Breast epithelium (tissue), 3 donors: ENCODE results near the gene SMIM13.

Experiments
- POLR2A ChIP-seq: fragments of 450-650 bp; IDR thresholded peaks from one replicate; pipeline ENCODE4 v1.6.1; 2016; ENCODE audit warnings: antibody characterized with exemption, mild to moderate bottlenecking, moderate library complexity
- POLR2AphosphoS5 ChIP-seq, 3 donors: sonication (generic); formaldehyde crosslinking; IDR thresholded peaks; one replicate each; pipeline ENCODE4 v1.6.1; 2017; ENCODE audit warnings: antibody characterized with exemption in 3 of 3
- TF ChIP-seq, protein P1 (sequence below), 3 donors: fragments of 450-650 bp; IDR thresholded peaks; one replicate each; pipeline ENCODE4 v1.5.1; 2016 to 2017; ENCODE audit warnings: antibody characterized with exemption in 3 of 3, mild to moderate bottlenecking in 3 of 3, moderate library complexity in 3 of 3

GRCh38 chr6:11177271-11177670 lies 83.6 kb downstream of the SMIM13 start:
- TF ChIP-seq POLR2AphosphoS5 (IDR thresholded peaks at IDR 0.05) (no peak), POLR2A (no peak)
- TF ChIP-seq, protein P1, sequence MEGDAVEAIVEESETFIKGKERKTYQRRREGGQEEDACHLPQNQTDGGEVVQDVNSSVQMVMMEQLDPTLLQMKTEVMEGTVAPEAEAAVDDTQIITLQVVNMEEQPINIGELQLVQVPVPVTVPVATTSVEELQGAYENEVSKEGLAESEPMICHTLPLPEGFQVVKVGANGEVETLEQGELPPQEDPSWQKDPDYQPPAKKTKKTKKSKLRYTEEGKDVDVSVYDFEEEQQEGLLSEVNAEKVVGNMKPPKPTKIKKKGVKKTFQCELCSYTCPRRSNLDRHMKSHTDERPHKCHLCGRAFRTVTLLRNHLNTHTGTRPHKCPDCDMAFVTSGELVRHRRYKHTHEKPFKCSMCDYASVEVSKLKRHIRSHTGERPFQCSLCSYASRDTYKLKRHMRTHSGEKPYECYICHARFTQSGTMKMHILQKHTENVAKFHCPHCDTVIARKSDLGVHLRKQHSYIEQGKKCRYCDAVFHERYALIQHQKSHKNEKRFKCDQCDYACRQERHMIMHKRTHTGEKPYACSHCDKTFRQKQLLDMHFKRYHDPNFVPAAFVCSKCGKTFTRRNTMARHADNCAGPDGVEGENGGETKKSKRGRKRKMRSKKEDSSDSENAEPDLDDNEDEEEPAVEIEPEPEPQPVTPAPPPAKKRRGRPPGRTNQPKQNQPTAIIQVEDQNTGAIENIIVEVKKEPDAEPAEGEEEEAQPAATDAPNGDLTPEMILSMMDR (IDR thresholded peaks at IDR 0.05), result no peak
